A549 treated with AZD9567 at 1 μM for 4 hours (cell line): Measurements from ENCODE around the gene ETV5. TPM values are rescaled to one million over a fixed set of nuclear protein-coding genes. Genes with fewer than 3 reads are reported as not detected.

Source experiments
- total RNA-seq: library from RNA; stranded (reverse); fragments of 200-300 nt; extraction: Qiagen RNA extraction; gene quantifications from 5 replicates; pipeline ENCODE4 v1.2.3, GENCODE V29; 2022; ENCODE audit not compliant: insufficient read depth

ETV5 gene
- 24.1 to 31.9 TPM (median 27.7 TPM) in 5 replicates for total RNA-seq

GRCh38 chr3:186108941-186109865, at the start of gene ETV5:
TSS of gene ETV5 (minus strand) at chr3:186109089. CDS start at chr3:186105868, 3,221 bp downstream.

Other genes with a start within 250 kb of the ETV5 start
- 177 to 210 TPM (median 184 TPM) in 5 replicates for gene TRA2B, start 171.1 kb downstream of the ETV5 start, total RNA-seq